PC-3 (cell line): ENCODE results near the gene LRWD1.

Experiments used
- CTCF ChIP-seq: fragments of 300-600 bp; sonication (generic); conservative IDR thresholded peaks from 2 replicates; pipeline ENCODE4 v1.5.1; 2017; ENCODE audit warnings: antibody characterized with exemption, low read depth, mild to moderate bottlenecking, low read length
- EZH2phosphoT487 ChIP-seq: fragments of 300-600 bp; sonication (generic); IDR thresholded peaks from 2 replicates; pipeline ENCODE4 v1.6.1; 2018; ENCODE audit warnings: mild to moderate bottlenecking, antibody characterized with exemption, low read length, borderline replicate concordance

GRCh38 chr7:102426268-102427018, 38.3 kb upstream of the LRWD1 start:
- no peak for TF ChIP-seq CTCF
- TF ChIP-seq EZH2phosphoT487, result no peak
